SK-N-SH (cell line): ENCODE results near the gene IL9R. TPM values are rescaled to one million over a fixed set of nuclear protein-coding genes. Genes with fewer than 3 reads are reported as not detected.
"Not testable (repeated sequence)": the region's sequence is repeated elsewhere in the genome, so short reads cannot be mapped to it uniquely, and the experiment has no call there.

ENCODE experiments used
- CTCF ChIA-PET: fragments of 300-600, 350-600 bp; formaldehyde crosslinking; extraction: SDS; loops from one replicate; lab custom pipeline; 2021; lab: Yijun Ruan, JAX
- POLR2A ChIA-PET: fragments of 350-600 bp; sonication (Branson Sonifier 250); formaldehyde crosslinking; extraction: SDS; loops from one replicate; lab custom pipeline; 2020; ENCODE audit warnings: antibody characterized with exemption, inconsistent platforms; lab: Yijun Ruan, JAX
- DNase-seq: peaks from one replicate; pipeline ENCODE4 v3.0.0; 2012
- H2AFZ ChIP-seq: fragments of 200-600 bp; sonication (generic); 2 replicates; pipeline ENCODE4 v1.8.1; 2016; ENCODE audit warnings: antibody characterized with exemption, mild to moderate bottlenecking, low read depth
- H3F3A ChIP-seq: fragments of 200-600 bp; sonication (generic); replicated peaks from 2 replicates; pipeline ENCODE3; 2016; ENCODE audit warnings: antibody characterized with exemption, mild to moderate bottlenecking; ENCODE audit not compliant: insufficient read depth
- H3K27ac ChIP-seq, 2 experiments: fragments of 200-500 bp in 1 of 2; fragments of 200-600 bp in 1 of 2; sonication (Bioruptor generic) in 1 of 2; sonication (generic), shearing (Covaris generic) in 1 of 2; 2 replicates each; pipeline versions ENCODE4 v1.5.1 to v1.6.1; 2014 to 2016; ENCODE audit warnings: low read depth in 2 of 2, inconsistent platforms in 1 of 2, low read length in 1 of 2, mild to moderate bottlenecking in 1 of 2, mixed read lengths in 1 of 2
- H3K27me3 ChIP-seq: fragments of 200-600 bp; sonication (generic), shearing (Covaris generic); 2 replicates; pipeline ENCODE4 v1.6.1; 2016; ENCODE audit warnings: mixed run types; ENCODE audit not compliant: insufficient read depth
- H3K36me3 ChIP-seq, 2 experiments: fragments of 200-500 bp in 1 of 2; fragments of 200-600 bp in 1 of 2; sonication (Bioruptor generic) in 1 of 2; sonication (generic) in 1 of 2; replicated peaks in 1 of 2; 2 replicates each; pipeline versions ENCODE3 to v1.5.1; 2014 to 2016; ENCODE audit warnings: low read length in 1 of 2, mild to moderate bottlenecking in 1 of 2; ENCODE audit not compliant: insufficient read depth in 2 of 2, control insufficient read depth in 1 of 2
- H3K4me1 ChIP-seq, 2 experiments: fragments of 200-500 bp in 1 of 2; fragments of 200-600 bp in 1 of 2; sonication (Bioruptor generic) in 1 of 2; sonication (generic), shearing (Covaris generic) in 1 of 2; 2 replicates each; pipeline versions ENCODE4 v1.5.1 to v1.6.1; 2014 to 2016; ENCODE audit warnings: low read depth in 1 of 2, low read length in 1 of 2, mixed run types in 1 of 2; ENCODE audit not compliant: insufficient read depth in 2 of 2, control insufficient read depth in 1 of 2
- H3K4me2 ChIP-seq: fragments of 200-600 bp; sonication (generic), shearing (Covaris generic); 2 replicates; pipeline ENCODE4 v1.6.1; 2017; ENCODE audit warnings: mixed run types
- H3K4me3 ChIP-seq, 2 experiments: fragments of 200-500 bp in 1 of 2; fragments of 200-600 bp in 1 of 2; sonication (Bioruptor generic) in 1 of 2; sonication (generic), shearing (Covaris generic) in 1 of 2; 2 replicates each; pipeline versions ENCODE4 v1.5.1 to v1.8.1; 2014 to 2016; ENCODE audit warnings: low read depth in 2 of 2, inconsistent platforms in 1 of 2, low read length in 1 of 2, mild to moderate bottlenecking in 1 of 2, mixed read lengths in 1 of 2, moderate library complexity in 1 of 2
- H3K79me2 ChIP-seq: fragments of 200-600 bp; sonication (generic); 2 replicates; pipeline ENCODE4 v1.8.1; 2017; ENCODE audit warnings: mild to moderate bottlenecking; ENCODE audit not compliant: insufficient read depth
- H3K9ac ChIP-seq: fragments of 200-600 bp; sonication (generic); 2 replicates; pipeline ENCODE4 v1.6.1; 2017; ENCODE audit warnings: mixed run types
- H3K9me2 ChIP-seq: fragments of 200-600 bp; sonication (generic); 2 replicates; pipeline ENCODE4 v1.6.1; 2017; ENCODE audit warnings: mixed run types
- H3K9me3 ChIP-seq: fragments of 200-600 bp; sonication (generic); 2 replicates; pipeline ENCODE4 v1.6.1; 2017; ENCODE audit warnings: mixed run types, mild to moderate bottlenecking, moderate library complexity
- H4K20me1 ChIP-seq: fragments of 200-600 bp; sonication (generic); 2 replicates; pipeline ENCODE4 v1.6.1; 2017; ENCODE audit warnings: mild to moderate bottlenecking, mixed run types; ENCODE audit not compliant: insufficient read depth
- CHD2 ChIP-seq: fragments of 150-350 bp; IDR thresholded peaks from 2 replicates; pipeline ENCODE4 v1.6.1; 2018; ENCODE audit warnings: low read length; ENCODE audit not compliant: partially characterized antibody
- ELF1 ChIP-seq: IDR thresholded peaks from 2 replicates; pipeline ENCODE4 v1.4.0; 2012
- FOSL2 ChIP-seq: IDR thresholded peaks from 2 replicates; pipeline ENCODE4 v1.4.0; 2012; ENCODE audit warnings: low read depth, mild to moderate bottlenecking, moderate library complexity, borderline replicate concordance
- FOXJ3 ChIP-seq: sonication (generic); formaldehyde crosslinking; IDR thresholded peaks from 2 replicates; pipeline ENCODE4 v1.5.1; 2020; ENCODE audit warnings: mild to moderate bottlenecking, missing genetic modification reagents
- GABPA ChIP-seq: IDR thresholded peaks from 2 replicates; pipeline ENCODE4 v1.4.0; 2012; ENCODE audit warnings: low read depth, mild to moderate bottlenecking
- GATA2 ChIP-seq: sonication (generic); formaldehyde crosslinking; IDR thresholded peaks from 2 replicates; pipeline ENCODE4 v1.5.0; 2020; ENCODE audit warnings: mild to moderate bottlenecking, missing genetic modification reagents
- NFIC ChIP-seq: IDR thresholded peaks from 2 replicates; pipeline ENCODE4 v1.4.0; 2012; ENCODE audit warnings: borderline replicate concordance
- POLR2AphosphoS5 ChIP-seq: IDR thresholded peaks from 2 replicates; pipeline ENCODE4 v1.6.1; 2012; ENCODE audit warnings: low read depth, low read length
- RCOR1 ChIP-seq: fragments of 150-350 bp; IDR thresholded peaks from 2 replicates; pipeline ENCODE4 v1.6.1; 2017; ENCODE audit warnings: antibody characterized with exemption, low read length
- SIN3A ChIP-seq: IDR thresholded peaks from 2 replicates; pipeline ENCODE4 v1.6.1; 2012; ENCODE audit warnings: low read depth, mild to moderate bottlenecking, low read length, moderate library complexity, borderline replicate concordance
- TCF12 ChIP-seq: IDR thresholded peaks from 2 replicates; pipeline ENCODE4 v1.4.0; 2012
- TEAD4 ChIP-seq: IDR thresholded peaks from 2 replicates; pipeline ENCODE4 v1.4.0; 2012; ENCODE audit warnings: mild to moderate bottlenecking, borderline replicate concordance; ENCODE audit not compliant: insufficient read depth
- WGBS: methylation state at CpG from one replicate; pipeline ENCODE4 v1.1.6; 2017; ENCODE audit warnings: low lambda C conversion rate; 5-methylcytosine and 5-hydroxymethylcytosine counted together
- polyA plus RNA-seq, 3 experiments: library from polyadenylated mRNA; depleted of rRNA; stranded (reverse); fragments of >200 nt; gene quantifications; 2 replicates each; pipeline ENCODE4 v1.2.3, GENCODE V29; 2012
- TF ChIP-seq, protein P1 (sequence below): IDR thresholded peaks from 2 replicates; pipeline ENCODE4; 2012
- TF ChIP-seq, protein P2 (sequence below): fragments of 200-600 bp; sonication (generic); IDR thresholded peaks from 2 replicates; pipeline ENCODE4 v1.6.1; 2017; ENCODE audit warnings: antibody characterized with exemption, mild to moderate bottlenecking, moderate library complexity
- TF ChIP-seq, protein P3 (sequence below): IDR thresholded peaks from 2 replicates; pipeline ENCODE4 v1.4.0; 2012; ENCODE audit warnings: low read depth, borderline replicate concordance

Gene IL9R
- polyA plus RNA-seq, 1 of the 3 experiments (the other 2 are of a cell fraction) = 0.03 TPM

DNA sequence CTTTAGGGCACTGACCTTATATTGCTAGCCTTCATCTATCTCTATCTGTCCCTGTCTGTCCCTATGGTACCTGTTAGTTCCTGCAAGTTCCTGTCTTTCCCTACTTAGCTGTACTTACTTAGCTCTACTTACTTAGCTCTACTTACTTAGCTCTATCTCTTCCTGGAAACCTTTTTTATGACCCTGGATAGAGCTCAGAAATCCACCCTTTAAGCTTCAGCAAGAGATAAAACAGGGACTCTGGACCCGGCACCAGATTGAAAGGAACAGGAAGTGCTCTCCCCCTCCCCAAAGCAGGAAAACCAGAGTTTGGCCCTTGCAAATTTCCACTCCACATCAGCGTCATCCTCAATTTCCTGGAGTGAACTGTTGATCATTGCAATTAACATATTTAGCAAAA, 12.3 kb upstream of the IL9R start:
- TF ChIP-seq TEAD4 (no peak), FOXJ3 (CRISPR knock-in tag) (no peak), POLR2AphosphoS5 (no peak), SIN3A (no peak), RCOR1 (no peak), GATA2 (no peak), ELF1 (no peak), TCF12 (no peak), CHD2 (no peak), FOSL2 (no peak), GABPA (no peak), NFIC (no peak)
- TF ChIP-seq, protein P1, sequence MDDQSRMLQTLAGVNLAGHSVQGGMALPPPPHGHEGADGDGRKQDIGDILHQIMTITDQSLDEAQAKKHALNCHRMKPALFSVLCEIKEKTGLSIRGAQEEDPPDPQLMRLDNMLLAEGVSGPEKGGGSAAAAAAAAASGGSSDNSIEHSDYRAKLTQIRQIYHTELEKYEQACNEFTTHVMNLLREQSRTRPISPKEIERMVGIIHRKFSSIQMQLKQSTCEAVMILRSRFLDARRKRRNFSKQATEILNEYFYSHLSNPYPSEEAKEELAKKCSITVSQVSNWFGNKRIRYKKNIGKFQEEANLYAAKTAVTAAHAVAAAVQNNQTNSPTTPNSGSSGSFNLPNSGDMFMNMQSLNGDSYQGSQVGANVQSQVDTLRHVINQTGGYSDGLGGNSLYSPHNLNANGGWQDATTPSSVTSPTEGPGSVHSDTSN = no peak
- TF ChIP-seq, protein P2, sequence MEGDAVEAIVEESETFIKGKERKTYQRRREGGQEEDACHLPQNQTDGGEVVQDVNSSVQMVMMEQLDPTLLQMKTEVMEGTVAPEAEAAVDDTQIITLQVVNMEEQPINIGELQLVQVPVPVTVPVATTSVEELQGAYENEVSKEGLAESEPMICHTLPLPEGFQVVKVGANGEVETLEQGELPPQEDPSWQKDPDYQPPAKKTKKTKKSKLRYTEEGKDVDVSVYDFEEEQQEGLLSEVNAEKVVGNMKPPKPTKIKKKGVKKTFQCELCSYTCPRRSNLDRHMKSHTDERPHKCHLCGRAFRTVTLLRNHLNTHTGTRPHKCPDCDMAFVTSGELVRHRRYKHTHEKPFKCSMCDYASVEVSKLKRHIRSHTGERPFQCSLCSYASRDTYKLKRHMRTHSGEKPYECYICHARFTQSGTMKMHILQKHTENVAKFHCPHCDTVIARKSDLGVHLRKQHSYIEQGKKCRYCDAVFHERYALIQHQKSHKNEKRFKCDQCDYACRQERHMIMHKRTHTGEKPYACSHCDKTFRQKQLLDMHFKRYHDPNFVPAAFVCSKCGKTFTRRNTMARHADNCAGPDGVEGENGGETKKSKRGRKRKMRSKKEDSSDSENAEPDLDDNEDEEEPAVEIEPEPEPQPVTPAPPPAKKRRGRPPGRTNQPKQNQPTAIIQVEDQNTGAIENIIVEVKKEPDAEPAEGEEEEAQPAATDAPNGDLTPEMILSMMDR = no peak
- TF ChIP-seq, protein P3, sequence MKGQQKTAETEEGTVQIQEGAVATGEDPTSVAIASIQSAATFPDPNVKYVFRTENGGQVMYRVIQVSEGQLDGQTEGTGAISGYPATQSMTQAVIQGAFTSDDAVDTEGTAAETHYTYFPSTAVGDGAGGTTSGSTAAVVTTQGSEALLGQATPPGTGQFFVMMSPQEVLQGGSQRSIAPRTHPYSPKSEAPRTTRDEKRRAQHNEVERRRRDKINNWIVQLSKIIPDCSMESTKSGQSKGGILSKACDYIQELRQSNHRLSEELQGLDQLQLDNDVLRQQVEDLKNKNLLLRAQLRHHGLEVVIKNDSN = no peak
- Histone ChIP-seq H3K9me3 (no peaks in the 10 kb centered on the region), H3K4me1 (no peaks in the 10 kb centered on the region), H2AFZ (no peak overlapping the region), H3K27ac (no peak overlapping the region), H4K20me1 (no peaks in the 10 kb centered on the region), H3K4me2 (no peak overlapping the region), H3F3A (no peaks in the 10 kb centered on the region), H3K27me3 (no peaks in the 10 kb centered on the region; the same call in 1 of the 2 replicates), H3K36me3 (no peaks in the 10 kb centered on the region), H3K79me2 (no peaks in the 10 kb centered on the region), H3K9me2 (no peaks in the 10 kb centered on the region), H3K4me3 (no peak overlapping the region), H3K9ac (no peak overlapping the region)
- 2% methylated on average over 2 of the region's 2 CpGs for WGBS
- POLR2A ChIA-PET = no interaction called here
- CTCF ChIA-PET = no interaction called here
- DNase-seq = no peak

DNA sequence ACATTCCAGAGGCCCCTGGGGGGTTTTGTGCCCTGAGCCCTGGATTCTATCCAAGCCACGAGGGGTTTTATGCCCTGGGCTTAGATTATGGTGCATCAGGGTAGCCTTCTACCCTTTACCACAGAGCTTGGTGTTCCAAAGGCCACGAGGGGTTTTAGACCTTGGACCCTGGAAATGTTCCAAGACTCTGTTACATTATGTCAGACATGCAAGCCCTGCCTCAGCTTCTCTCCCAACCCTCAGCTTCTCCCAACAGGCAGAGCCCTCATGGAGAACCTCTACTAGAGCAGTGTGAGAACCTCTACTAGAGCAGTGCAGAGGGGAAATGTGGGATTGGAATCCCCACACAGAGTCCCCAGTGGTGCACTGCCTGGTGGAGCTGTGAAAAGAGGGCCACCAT, 10.5 kb upstream of the IL9R start:
- H3K79me2 ChIP-seq = not testable (repeated sequence)

More for the DNA sequence above, 10.5 kb upstream of the IL9R start:
- 0% methylated on average over 1 of the region's 2 CpGs for WGBS
- H3K36me3 ChIP-seq, H3F3A ChIP-seq, POLR2A ChIA-PET, H3K9ac ChIP-seq, H3K4me2 ChIP-seq, H3K27me3 ChIP-seq, H3K4me3 ChIP-seq, H3K9me2 ChIP-seq, H2AFZ ChIP-seq, H3K4me1 ChIP-seq, H3K9me3 ChIP-seq, H3K27ac ChIP-seq, CTCF ChIA-PET, DNase-seq, H4K20me1 ChIP-seq: not testable (repeated sequence)
